ENCODE measurements around the gene CACHD1. TPM values are rescaled to one million over a fixed set of nuclear protein-coding genes. Genes with fewer than 3 reads are reported as not detected.

The CACHD1 gene
- total RNA-seq, 1 donor from 2014 or later, result 4.3 TPM

- Histone ChIP-seq H3K4me3 (no peak overlapping the region), H3K27me3 (no peaks in the 10 kb centered on the region), H3K27ac (no peak overlapping the region), H3K36me3 (no peaks in the 10 kb centered on the region), H3K9me3 (no peaks in the 10 kb centered on the region), H3K4me1 (no peaks in the 10 kb centered on the region)
- intact Hi-C loops (cut with DNase I), result no loop called here
- no peak for TF ChIP-seq CTCF (IDR thresholded peaks at IDR 0.05)
- DNase-seq (ENCODE audit: low spot score in 2 of 2), result no peak
Observed at GRCh38 chr1:64426681-64427080, 43.2 kb upstream of the CACHD1 start.

GRCh38 chr1:64427879-64428278 is 42.0 kb upstream of the CACHD1 start:
- DNase-seq (ENCODE audit: low spot score in 2 of 2), result no peak
- no peaks in the 10 kb centered on the region for H3K36me3 ChIP-seq
- H3K9me3 ChIP-seq, result no peaks in the 10 kb centered on the region
- no peak for TF ChIP-seq CTCF (IDR thresholded peaks at IDR 0.05)
- no peaks in the 10 kb centered on the region for H3K27me3 ChIP-seq
- no peak overlapping the region for H3K4me3 ChIP-seq
- intact Hi-C loops (cut with DNase I), result no loop called here
- no peaks in the 10 kb centered on the region for H3K4me1 ChIP-seq
- H3K27ac ChIP-seq, result no peak overlapping the region

GRCh38 chr1:64433308-64433707 is 36.6 kb upstream of the CACHD1 start:
- Histone ChIP-seq H3K36me3 (no peaks in the 10 kb centered on the region), H3K27me3 (no peaks in the 10 kb centered on the region), H3K9me3 (no peaks in the 10 kb centered on the region), H3K27ac (no peak overlapping the region), H3K4me1 (no peaks in the 10 kb centered on the region), H3K4me3 (no peak overlapping the region)
- intact Hi-C loops (cut with DNase I), result no loop called here
- no peak for TF ChIP-seq CTCF (IDR thresholded peaks at IDR 0.05)
- DNase-seq (ENCODE audit: low spot score in 2 of 2), result no peak

- no peak overlapping the region for H3K4me3 ChIP-seq
- no peaks in the 10 kb centered on the region for H3K27me3 ChIP-seq
- H3K36me3 ChIP-seq, result no peaks in the 10 kb centered on the region
- no peak for TF ChIP-seq CTCF (IDR thresholded peaks at IDR 0.05)
- no peak for DNase-seq (ENCODE audit: low spot score in 2 of 2)
- no peaks in the 10 kb centered on the region for H3K9me3 ChIP-seq
- H3K27ac ChIP-seq, result no peak overlapping the region
- intact Hi-C loops (cut with DNase I), result no loop called here
- H3K4me1 ChIP-seq, result no peaks in the 10 kb centered on the region
Observed at GRCh38 chr1:64433747-64434146, 36.2 kb upstream of the CACHD1 start.

GRCh38 chr1:64435000-64435399 is 34.9 kb upstream of the CACHD1 start:
- H3K4me1 ChIP-seq, result no peaks in the 10 kb centered on the region
- H3K27ac ChIP-seq, result no peak overlapping the region
- H3K27me3 ChIP-seq, result no peaks in the 10 kb centered on the region
- no peak for DNase-seq (ENCODE audit: low spot score in 2 of 2)
- intact Hi-C loops (cut with DNase I), result no loop called here
- H3K4me3 ChIP-seq, result no peak overlapping the region
- no peaks in the 10 kb centered on the region for H3K36me3 ChIP-seq
- TF ChIP-seq CTCF (IDR thresholded peaks at IDR 0.05), result no peak
- no peaks in the 10 kb centered on the region for H3K9me3 ChIP-seq

- no peaks in the 10 kb centered on the region for H3K9me3 ChIP-seq
- no peak overlapping the region for H3K27ac ChIP-seq
- H3K27me3 ChIP-seq, result no peaks in the 10 kb centered on the region
- no peak overlapping the region for H3K4me3 ChIP-seq
- no peak for DNase-seq (ENCODE audit: low spot score in 2 of 2)
- H3K36me3 ChIP-seq, result no peaks in the 10 kb centered on the region
- intact Hi-C loops (cut with DNase I), result no loop called here
- no peak for TF ChIP-seq CTCF (IDR thresholded peaks at IDR 0.05)
- no peaks in the 10 kb centered on the region for H3K4me1 ChIP-seq
Observed at GRCh38 chr1:64437453-64437852, 32.5 kb upstream of the CACHD1 start.

All from ascending aorta (tissue), 2 donors.